Stimulated activated CD8-positive, alpha-beta memory T cell treated with anti-CD3 and anti-CD28 coated beads, Interleukin-15, amount 100 ng/mL, for 1 hour (primary cell): ENCODE measurements around the gene RPL18.

Experiments used
- DNase-seq: peaks from one replicate; pipeline ENCODE4 v3.0.0-alpha.2; 2020; ENCODE audit warnings: low read depth

The RPL18 gene

GRCh38 chr19:48614436-48615230, 4.3 kb downstream of the RPL18 start, which contains the start of gene FAM83E:
Gene FAM83E (minus strand): TSS chr19:48615076. CDS start chr19:48613372, 1,704 bp downstream.
- DNase-seq = no peak

- no peak for DNase-seq
Measured at GRCh38 chr19:48613852-48614435, 5.0 kb downstream of the RPL18 start.

- no peak for DNase-seq
Measured at GRCh38 chr19:48613024-48613851, 5.7 kb downstream of the RPL18 start.

- no peak for DNase-seq
Measured at GRCh38 chr19:48611872-48612271, 7.1 kb downstream of the RPL18 start.

- no peak for DNase-seq
Measured at GRCh38 chr19:48609571-48610108, 9.3 kb downstream of the RPL18 start.

- DNase-seq = no peak
Measured at GRCh38 chr19:48608798-48609263, 10.1 kb downstream of the RPL18 start.

GRCh38 chr19:48607359-48607755, 11.6 kb downstream of the RPL18 start:
- DNase-seq = no peak

- DNase-seq = no peak
Measured at GRCh38 chr19:48606463-48607358, 12.3 kb downstream of the RPL18 start, which contains the start of gene SPACA4. Gene SPACA4 (plus strand): TSS chr19:48606742. CDS start chr19:48606979, 237 bp downstream.

- DNase-seq = no peak
Measured at GRCh38 chr19:48603850-48604249, 15.1 kb downstream of the RPL18 start.

GRCh38 chr19:48603449-48603848, 15.5 kb downstream of the RPL18 start:
- DNase-seq = no peak

GRCh38 chr19:48603001-48603400, 16.0 kb downstream of the RPL18 start:
- DNase-seq = no peak

GRCh38 chr19:48600679-48601417, 18.1 kb downstream of the RPL18 start:
- no peak for DNase-seq

- DNase-seq = no peak
Measured at GRCh38 chr19:48598996-48599700, 19.8 kb downstream of the RPL18 start.

GRCh38 chr19:48596679-48597465, 22.1 kb downstream of the RPL18 start:
- no peak for DNase-seq

GRCh38 chr19:48596237-48596636, 22.7 kb downstream of the RPL18 start:
- DNase-seq = no peak

GRCh38 chr19:48595833-48596232, 23.1 kb downstream of the RPL18 start:
- no peak for DNase-seq

- DNase-seq = no peak
Measured at GRCh38 chr19:48595171-48595570, 23.8 kb downstream of the RPL18 start.

- DNase-seq = no peak
Measured at GRCh38 chr19:48591021-48591420, 28.0 kb downstream of the RPL18 start.
